MCF 10A (cell line): ENCODE measurements around the gene KLHL3. TPM values are rescaled to one million over a fixed set of nuclear protein-coding genes. Genes with fewer than 3 reads are reported as not detected.

Source experiments
- BruUV-seq: library from RNA; stranded (reverse); fragments of 400-500 nt; replicated peaks from 2 replicates; lab custom pipeline; 2021; lab: Mats Ljungman, UMichigan
- CTCF ChIA-PET: fragments of 300-600 bp; sonication (Branson Sonifier 250); formaldehyde crosslinking; extraction: SDS; loops from one replicate; lab custom pipeline; 2021; ENCODE audit warnings: antibody characterized with exemption, inconsistent platforms; lab: Yijun Ruan, JAX
- POLR2A ChIA-PET: fragments of 300-600, 350-650 bp; sonication (Branson Sonifier 250); formaldehyde crosslinking; extraction: SDS; loops from one replicate; lab custom pipeline; 2020; ENCODE audit warnings: antibody characterized with exemption, inconsistent platforms; lab: Yijun Ruan, JAX
- DNase-seq: peaks from one replicate; pipeline ENCODE4 v3.0.0-alpha.2; 2018; ENCODE audit not compliant: unreplicated experiment
- H3K27ac Mint-ChIP-seq: one replicate; pipeline ENCODE4 v1.8.0; 2022; ENCODE audit warnings: mild to moderate bottlenecking, low read depth, mixed read lengths; ENCODE audit not compliant: unreplicated experiment
- H3K27me3 Mint-ChIP-seq: one replicate; pipeline ENCODE4 v1.8.0; 2022; ENCODE audit warnings: mixed read lengths; ENCODE audit not compliant: insufficient read depth, unreplicated experiment
- H3K36me3 Mint-ChIP-seq: one replicate; pipeline ENCODE4 v1.8.0; 2022; ENCODE audit warnings: mild to moderate bottlenecking, moderate library complexity, mixed read lengths; ENCODE audit not compliant: insufficient read depth, unreplicated experiment
- H3K4me1 Mint-ChIP-seq: one replicate; pipeline ENCODE4 v1.8.0; 2022; ENCODE audit warnings: mixed read lengths; ENCODE audit not compliant: insufficient read depth, unreplicated experiment
- H3K4me3 Mint-ChIP-seq: one replicate; pipeline ENCODE4 v1.8.0; 2022; ENCODE audit warnings: mild to moderate bottlenecking, moderate library complexity, mixed read lengths; ENCODE audit not compliant: unreplicated experiment
- H3K9me3 Mint-ChIP-seq: one replicate; pipeline ENCODE4 v1.8.0; 2022; ENCODE audit warnings: mixed read lengths; ENCODE audit not compliant: unreplicated experiment
- CTCF ChIP-seq: fragments of 200-600 bp; IDR thresholded peaks from one replicate; pipeline ENCODE4 v1.8.0; 2022; ENCODE audit warnings: antibody characterized with exemption, mild to moderate bottlenecking; ENCODE audit not compliant: unreplicated experiment
- intact Hi-C: fragments of 100-400 bp; cut with micrococcal nuclease; formaldehyde crosslinking; loops from 2 replicates; pipeline ENCODE4 v1.14.1; 2022
- total RNA-seq: library from RNA; stranded (reverse); gene quantifications from 2 replicates; pipeline ENCODE4 v1.2.3, GENCODE V29; 2022

KLHL3 gene
- total RNA-seq, 1 experiment from 2014 or later: 0.49 TPM

GRCh38 chr5:137747848-137748247 is 12.0 kb upstream of the KLHL3 start:
- no peak overlapping the region for H3K27ac Mint-ChIP-seq
- H3K4me1 Mint-ChIP-seq: peaks cover 15% of the 10 kb centered on the region
- CTCF ChIA-PET: interaction anchor here (0.7 to 16.9 kb wide), 5 partner anchors 75 to 428 kb away, joined by 3 to 690 read pairs (median 3); no protein-coding TSS in a partner anchor
- TF ChIP-seq CTCF: no peak
- intact Hi-C loops: no loop called here
- POLR2A ChIA-PET: interaction anchor here (1.3 kb wide), 1 partner anchor 125 kb away, joined by 5 read pairs; no protein-coding TSS in a partner anchor
- H3K4me3 Mint-ChIP-seq: no peak overlapping the region
- no TSS peak for BruUV-seq
- no peaks in the 10 kb centered on the region for H3K9me3 Mint-ChIP-seq
- H3K36me3 Mint-ChIP-seq: peaks cover 27% of the 10 kb centered on the region
- no peak for DNase-seq
- no peaks in the 10 kb centered on the region for H3K27me3 Mint-ChIP-seq

DNA sequence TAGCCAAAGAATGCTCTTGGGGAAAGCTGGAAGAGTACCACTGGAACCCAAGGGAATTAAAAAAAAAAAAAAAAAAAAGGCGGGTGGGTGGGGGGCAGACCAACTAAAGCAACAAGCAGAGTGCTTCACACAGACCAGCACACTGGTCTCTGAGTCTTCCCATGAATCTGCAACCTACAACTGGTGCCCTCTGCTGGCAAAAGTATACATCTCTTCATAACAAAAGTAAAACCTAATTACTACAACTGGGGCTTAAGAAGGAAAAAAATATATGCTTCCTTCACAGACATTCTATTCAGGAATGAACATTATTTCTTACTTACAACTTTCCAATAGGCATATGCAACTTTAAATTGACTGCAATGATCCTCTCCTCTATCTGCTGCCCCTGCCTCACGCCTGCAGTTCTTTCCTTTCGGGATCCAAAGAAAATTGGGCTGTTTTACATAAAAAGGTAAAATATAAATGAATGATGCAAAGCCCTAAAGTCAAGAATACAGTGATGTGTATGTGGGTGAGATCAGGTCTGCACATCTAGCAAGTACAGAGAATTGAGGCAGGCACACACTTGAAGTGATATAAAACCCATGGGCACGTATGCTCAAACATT is 7.2 kb upstream of the KLHL3 start:
- Mint-ChIP-seq H3K9me3 (no peaks in the 10 kb centered on the region), H3K4me1 (no peaks in the 10 kb centered on the region), H3K27me3 (no peaks in the 10 kb centered on the region), H3K27ac (no peak overlapping the region), H3K36me3 (no peaks in the 10 kb centered on the region), H3K4me3 (no peak overlapping the region)
- CTCF ChIA-PET: interaction anchor here (0.6 to 16.9 kb wide), 67 partner anchors 7 to 1716 kb away, joined by 3 to 690 read pairs (median 5); partner anchors contain the start of gene HNRNPA0
- intact Hi-C loops: loop anchor here (1.0 to 2.0 kb wide), 4 partner anchors 83 to 940 kb away; no protein-coding TSS in a partner anchor
- peak; percentile 62 for TF ChIP-seq CTCF
- peak; percentile 91 for DNase-seq
- POLR2A ChIA-PET: interaction anchor here (0.9 to 2.5 kb wide), 7 partner anchors 8 to 116 kb away, joined by 3 to 19 read pairs (median 5); no protein-coding TSS in a partner anchor
- BruUV-seq: no TSS peak

- no peak overlapping the region for H3K4me3 Mint-ChIP-seq
- peaks cover 9% of the 10 kb centered on the region for H3K9me3 Mint-ChIP-seq
- POLR2A ChIA-PET: interaction anchor here (0.5 to 2.5 kb wide), 7 partner anchors 10 to 619 kb away, joined by 3 to 19 read pairs (median 5); no protein-coding TSS in a partner anchor
- intact Hi-C loops: loop anchor here (2.0 kb wide), 2 partner anchors 421 to 939 kb away; no protein-coding TSS in a partner anchor
- BruUV-seq: no TSS peak
- no peak for DNase-seq
- no peaks in the 10 kb centered on the region for H3K27me3 Mint-ChIP-seq
- no peak overlapping the region for H3K27ac Mint-ChIP-seq
- CTCF ChIA-PET: interaction anchor here (0.5 to 16.9 kb wide), 50 partner anchors 9 to 939 kb away, joined by 3 to 690 read pairs (median 6); partner anchors contain the start of gene HNRNPA0
- TF ChIP-seq CTCF: no peak
- H3K4me1 Mint-ChIP-seq: no peaks in the 10 kb centered on the region
- H3K36me3 Mint-ChIP-seq: no peaks in the 10 kb centered on the region
Measured at GRCh38 chr5:137741718-137742117, 5.8 kb upstream of the KLHL3 start.

- ChIA-PET CTCF (interaction anchor here (0.7 to 16.9 kb wide), 11 partner anchors 7 to 420 kb away, joined by 3 to 690 read pairs (median 35); no protein-coding TSS in a partner anchor), POLR2A (interaction anchor here (1.0 kb wide), 1 partner anchor 12 kb away, joined by 3 read pairs; no protein-coding TSS in a partner anchor)
- no peak overlapping the region for H3K4me3 Mint-ChIP-seq
Measured at GRCh38 chr5:137739737-137740136, 3.8 kb upstream of the KLHL3 start.

More at GRCh38 chr5:137739737-137740136, 3.8 kb upstream of the KLHL3 start:
- no peaks in the 10 kb centered on the region for H3K36me3 Mint-ChIP-seq
- no peak overlapping the region for H3K27ac Mint-ChIP-seq
- no peaks in the 10 kb centered on the region for H3K4me1 Mint-ChIP-seq
- DNase-seq: no peak
- BruUV-seq: no TSS peak
- H3K27me3 Mint-ChIP-seq: no peaks in the 10 kb centered on the region
- peaks cover 9% of the 10 kb centered on the region for H3K9me3 Mint-ChIP-seq
- intact Hi-C loops: no loop called here
- TF ChIP-seq CTCF: no peak
